KOPT-K1 (cell line): Measurements from ENCODE around the gene KLHL36.

Experiments
- H3K27ac ChIP-seq: fragments of 200-600 bp; sonication (generic); 2 replicates; pipeline ENCODE4 v1.5.1; 2016; ENCODE audit warnings: antibody characterized with exemption, mild to moderate bottlenecking, low read depth, low read length; ENCODE audit not compliant: poor library complexity, severe bottlenecking
- H3K36me3 ChIP-seq: fragments of 200-600 bp; sonication (generic); 2 replicates; pipeline ENCODE4 v1.5.1; 2017; ENCODE audit warnings: antibody characterized with exemption, mild to moderate bottlenecking, low read length, moderate library complexity; ENCODE audit not compliant: insufficient read depth
- H3K9me3 ChIP-seq: fragments of 200-600 bp; sonication (generic); 2 replicates; pipeline ENCODE4 v1.5.1; 2017; ENCODE audit warnings: antibody characterized with exemption, low read length, mild to moderate bottlenecking; ENCODE audit not compliant: insufficient read depth, poor library complexity, severe bottlenecking

Gene KLHL36

GRCh38 chr16:84649511-84649861, 1.2 kb downstream of the KLHL36 start:
- H3K36me3 ChIP-seq: no peaks in the 10 kb centered on the region
- peaks cover 3% of the 10 kb centered on the region for H3K9me3 ChIP-seq
- no peak overlapping the region for H3K27ac ChIP-seq

DNA sequence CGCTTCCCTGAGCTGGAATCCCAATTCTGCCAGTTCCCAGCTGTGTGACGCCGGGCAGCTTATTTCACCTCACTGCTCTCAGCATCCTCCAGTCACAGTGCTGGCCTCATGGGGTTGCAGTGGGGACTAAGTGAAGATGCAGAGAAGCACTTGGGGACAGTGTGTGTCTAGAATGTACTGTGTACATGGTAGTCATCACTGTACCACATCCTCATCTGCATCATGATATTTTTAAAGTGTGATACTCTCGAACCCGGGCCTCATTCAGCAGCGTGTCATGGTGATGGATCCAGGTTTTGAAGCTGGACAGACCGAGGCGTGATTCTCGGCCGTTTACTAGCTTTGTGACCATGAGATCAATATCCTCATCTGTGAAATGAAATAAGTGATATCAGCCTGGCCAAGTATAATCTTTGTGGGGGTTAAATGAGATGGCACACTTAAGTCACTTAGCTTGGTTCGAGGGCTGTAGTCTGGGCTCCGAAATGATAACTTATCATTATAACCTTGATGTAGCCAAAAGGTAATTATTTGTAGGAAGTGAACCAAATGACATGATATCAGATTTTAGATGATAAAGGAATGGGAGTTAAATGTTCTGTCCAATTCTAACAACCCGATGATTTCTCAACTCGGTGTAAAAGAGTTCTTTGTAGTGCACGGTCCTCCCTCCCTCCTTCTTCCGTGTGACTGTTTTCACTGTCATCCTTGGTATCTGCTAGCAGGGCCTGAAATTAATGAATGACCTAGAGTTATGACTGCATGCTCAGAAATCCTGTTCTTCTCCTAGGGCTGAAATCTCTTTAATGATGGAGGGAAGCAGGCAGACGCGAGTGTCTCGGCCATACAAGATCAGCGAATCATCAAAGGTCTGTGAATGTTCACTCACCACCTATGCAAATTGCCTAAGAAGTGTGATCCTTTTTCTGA, 2.0 kb downstream of the KLHL36 start:
- Histone ChIP-seq H3K36me3 (no peaks in the 10 kb centered on the region), H3K27ac (no peak overlapping the region), H3K9me3 (peaks cover 3% of the 10 kb centered on the region)

GRCh38 chr16:84652566-84652965, 4.3 kb downstream of the KLHL36 start:
- Histone ChIP-seq H3K9me3 (peaks cover 3% of the 10 kb centered on the region), H3K27ac (no peak overlapping the region), H3K36me3 (peaks cover 9% of the 10 kb centered on the region; the same call in 1 of the 2 replicates)

GRCh38 chr16:84654238-84654637, 5.9 kb downstream of the KLHL36 start:
- Histone ChIP-seq H3K36me3 (peaks cover 19% of the 10 kb centered on the region; the same call in 1 of the 2 replicates), H3K9me3 (peaks cover 3% of the 10 kb centered on the region), H3K27ac (no peak overlapping the region)

- peaks cover under 1% of the 10 kb centered on the region for H3K9me3 ChIP-seq
- peaks cover 26% of the 10 kb centered on the region; the same call in 1 of the 2 replicates for H3K36me3 ChIP-seq
- no peak overlapping the region for H3K27ac ChIP-seq
Observed at GRCh38 chr16:84654998-84655397, 6.7 kb downstream of the KLHL36 start.

- no peaks in the 10 kb centered on the region for H3K9me3 ChIP-seq
- peaks cover 28% of the 10 kb centered on the region; the same call in 1 of the 2 replicates for H3K36me3 ChIP-seq
- H3K27ac ChIP-seq: no peak overlapping the region
Observed at GRCh38 chr16:84656649-84657048, 8.3 kb downstream of the KLHL36 start.

- Histone ChIP-seq H3K9me3 (no peaks in the 10 kb centered on the region), H3K36me3 (peaks cover 35% of the 10 kb centered on the region; the same call in 1 of the 2 replicates), H3K27ac (no peak overlapping the region)
Observed at GRCh38 chr16:84657229-84657837, 9.0 kb downstream of the KLHL36 start.

GRCh38 chr16:84658690-84659089, 10.4 kb downstream of the KLHL36 start:
- H3K27ac ChIP-seq: no peak overlapping the region
- peaks cover 37% of the 10 kb centered on the region; the same call in 1 of the 2 replicates for H3K36me3 ChIP-seq
- no peaks in the 10 kb centered on the region for H3K9me3 ChIP-seq

- Histone ChIP-seq H3K9me3 (no peaks in the 10 kb centered on the region), H3K27ac (no peak overlapping the region), H3K36me3 (peaks cover 37% of the 10 kb centered on the region; the same call in 1 of the 2 replicates)
Observed at GRCh38 chr16:84659656-84660300, 11.5 kb downstream of the KLHL36 start.

DNA sequence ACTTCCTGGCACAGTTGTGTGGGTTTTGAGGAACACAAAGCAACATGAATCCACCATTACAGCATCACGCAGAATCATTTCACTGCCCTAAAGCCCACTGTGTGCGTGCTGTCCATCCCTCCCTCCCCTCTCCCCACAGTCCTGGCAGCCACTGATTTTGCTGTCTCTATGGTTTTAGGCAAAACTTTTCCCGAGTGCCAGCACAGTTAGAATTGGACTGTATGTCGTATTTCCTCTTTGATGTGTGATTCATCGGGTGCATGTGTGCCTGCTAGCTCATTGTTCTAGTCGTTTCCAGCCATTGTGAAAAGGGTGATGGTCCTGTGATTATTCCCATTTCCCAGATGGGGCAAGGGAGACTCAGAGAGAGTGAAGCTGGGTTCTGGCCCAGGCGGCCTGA, 12.7 kb downstream of the KLHL36 start:
- Histone ChIP-seq H3K27ac (no peak overlapping the region), H3K36me3 (peaks cover 37% of the 10 kb centered on the region; the same call in 1 of the 2 replicates), H3K9me3 (no peaks in the 10 kb centered on the region)

GRCh38 chr16:84661418-84662060, 13.2 kb downstream of the KLHL36 start:
- Histone ChIP-seq H3K27ac (no peak overlapping the region), H3K9me3 (no peaks in the 10 kb centered on the region), H3K36me3 (peaks cover 37% of the 10 kb centered on the region; the same call in 1 of the 2 replicates)

DNA sequence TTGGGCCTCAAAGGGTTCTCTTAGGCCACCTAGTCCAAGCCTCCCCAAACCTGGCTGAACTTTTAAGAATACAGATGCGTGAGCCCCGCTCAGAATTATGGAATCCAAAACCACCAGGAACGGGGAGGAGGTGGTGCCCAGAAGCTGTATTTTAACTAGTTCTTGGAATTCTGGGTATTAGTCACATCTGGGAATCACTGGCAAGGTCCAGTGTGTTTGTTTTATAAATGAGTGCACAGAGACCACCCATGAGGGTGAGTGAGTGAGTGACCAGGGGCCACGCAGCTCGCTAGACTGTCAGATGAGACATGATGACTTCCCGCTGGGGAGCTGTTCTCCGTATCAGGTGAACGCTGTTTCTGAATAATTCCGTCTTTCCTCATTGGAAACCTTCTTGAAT, 14.2 kb downstream of the KLHL36 start:
- H3K9me3 ChIP-seq: no peaks in the 10 kb centered on the region
- no peak overlapping the region for H3K27ac ChIP-seq
- H3K36me3 ChIP-seq: peaks cover 29% of the 10 kb centered on the region; the same call in 1 of the 2 replicates

GRCh38 chr16:84663433-84664101, 15.3 kb downstream of the KLHL36 start:
- Histone ChIP-seq H3K27ac (no peak overlapping the region), H3K9me3 (no peaks in the 10 kb centered on the region), H3K36me3 (peaks cover 20% of the 10 kb centered on the region; the same call in 1 of the 2 replicates)

DNA sequence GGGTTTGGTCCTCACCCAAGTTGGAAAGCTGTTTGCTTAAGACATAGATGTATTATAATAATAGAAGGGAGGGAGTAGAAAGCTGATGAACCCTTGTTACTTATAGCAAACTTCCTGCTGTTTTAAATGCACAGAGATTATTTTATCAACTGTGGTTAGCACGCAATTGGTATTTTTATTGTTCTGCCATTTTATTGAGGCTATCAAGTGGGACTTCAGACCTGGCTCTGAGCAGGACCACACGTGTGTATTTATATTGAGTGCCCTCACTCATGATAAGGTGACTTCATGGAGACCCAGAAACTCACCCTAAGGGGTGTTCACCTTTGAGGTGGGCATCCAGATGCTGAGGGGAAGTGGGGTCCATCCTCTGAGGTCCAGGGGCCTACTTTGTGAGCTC, 17.0 kb downstream of the KLHL36 start:
- Histone ChIP-seq H3K27ac (no peak overlapping the region), H3K9me3 (no peaks in the 10 kb centered on the region), H3K36me3 (peaks cover 11% of the 10 kb centered on the region; the same call in 1 of the 2 replicates)
